Measurements from ENCODE around the gene RORB. TPM values are rescaled to one million over a fixed set of nuclear protein-coding genes. Genes with fewer than 3 reads are reported as not detected.

RORB gene
- total RNA-seq, 2 donors from 2014 or later = 0.55 to 2.4 TPM

- TF ChIP-seq, protein P1, sequence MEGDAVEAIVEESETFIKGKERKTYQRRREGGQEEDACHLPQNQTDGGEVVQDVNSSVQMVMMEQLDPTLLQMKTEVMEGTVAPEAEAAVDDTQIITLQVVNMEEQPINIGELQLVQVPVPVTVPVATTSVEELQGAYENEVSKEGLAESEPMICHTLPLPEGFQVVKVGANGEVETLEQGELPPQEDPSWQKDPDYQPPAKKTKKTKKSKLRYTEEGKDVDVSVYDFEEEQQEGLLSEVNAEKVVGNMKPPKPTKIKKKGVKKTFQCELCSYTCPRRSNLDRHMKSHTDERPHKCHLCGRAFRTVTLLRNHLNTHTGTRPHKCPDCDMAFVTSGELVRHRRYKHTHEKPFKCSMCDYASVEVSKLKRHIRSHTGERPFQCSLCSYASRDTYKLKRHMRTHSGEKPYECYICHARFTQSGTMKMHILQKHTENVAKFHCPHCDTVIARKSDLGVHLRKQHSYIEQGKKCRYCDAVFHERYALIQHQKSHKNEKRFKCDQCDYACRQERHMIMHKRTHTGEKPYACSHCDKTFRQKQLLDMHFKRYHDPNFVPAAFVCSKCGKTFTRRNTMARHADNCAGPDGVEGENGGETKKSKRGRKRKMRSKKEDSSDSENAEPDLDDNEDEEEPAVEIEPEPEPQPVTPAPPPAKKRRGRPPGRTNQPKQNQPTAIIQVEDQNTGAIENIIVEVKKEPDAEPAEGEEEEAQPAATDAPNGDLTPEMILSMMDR (IDR thresholded peaks at IDR 0.05) = no peak
Observed at GRCh38 chr9:74501570-74501969, 4.4 kb downstream of the RORB start.

DNA sequence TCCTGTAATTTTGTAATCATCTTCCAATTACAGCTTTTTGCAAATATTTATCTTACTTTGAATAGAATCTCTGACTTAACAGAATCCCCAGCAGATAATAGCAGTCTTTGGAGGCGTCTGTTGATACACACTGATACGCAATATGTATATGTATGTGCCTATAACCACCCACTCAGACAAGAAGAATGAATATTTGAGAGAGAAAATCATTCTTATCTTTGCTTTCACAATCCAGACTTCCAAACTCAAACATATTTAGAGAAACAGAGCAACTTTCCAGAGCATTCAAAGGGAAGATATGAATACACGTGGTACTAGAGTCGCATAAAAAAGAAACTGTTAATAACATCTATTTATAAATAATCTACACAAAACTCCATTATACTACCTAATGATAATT lies 6.1 kb downstream of the RORB start:
- no peak overlapping the region for H3K27ac ChIP-seq
- DNase-seq (ENCODE audit: low spot score) = no peak
- H3K36me3 ChIP-seq = no peaks in the 10 kb centered on the region
- H3K9me3 ChIP-seq = no peaks in the 10 kb centered on the region
- TF ChIP-seq, protein P1 (IDR thresholded peaks at IDR 0.05) = no peak
- peaks cover 0 to 23% of the 10 kb centered on the region in 2 donors for H3K4me1 ChIP-seq
- peaks cover 0 to 4% of the 10 kb centered on the region in 2 donors for H3K27me3 ChIP-seq
- no peak overlapping the region for H3K4me3 ChIP-seq

More at GRCh38 chr9:74501570-74501969, 4.4 kb downstream of the RORB start:
- Histone ChIP-seq H3K4me3 (no peak overlapping the region), H3K9me3 (no peaks in the 10 kb centered on the region), H3K27me3 (peaks cover 0 to 4% of the 10 kb centered on the region in 2 donors), H3K27ac (no peak overlapping the region), H3K4me1 (peaks cover 0 to 27% of the 10 kb centered on the region in 2 donors), H3K36me3 (no peaks in the 10 kb centered on the region)
- no peak for DNase-seq (ENCODE audit: low spot score)

- Histone ChIP-seq H3K27me3 (peaks cover 0 to 4% of the 10 kb centered on the region in 2 donors), H3K4me3 (no peak overlapping the region), H3K27ac (no peak overlapping the region), H3K9me3 (no peaks in the 10 kb centered on the region), H3K4me1 (peaks cover 0 to 18% of the 10 kb centered on the region in 2 donors), H3K36me3 (no peaks in the 10 kb centered on the region)
- DNase-seq (ENCODE audit: low spot score) = no peak
- TF ChIP-seq, protein P1 (IDR thresholded peaks at IDR 0.05) = no peak
Observed at GRCh38 chr9:74503666-74504065, 6.5 kb downstream of the RORB start.

DNA sequence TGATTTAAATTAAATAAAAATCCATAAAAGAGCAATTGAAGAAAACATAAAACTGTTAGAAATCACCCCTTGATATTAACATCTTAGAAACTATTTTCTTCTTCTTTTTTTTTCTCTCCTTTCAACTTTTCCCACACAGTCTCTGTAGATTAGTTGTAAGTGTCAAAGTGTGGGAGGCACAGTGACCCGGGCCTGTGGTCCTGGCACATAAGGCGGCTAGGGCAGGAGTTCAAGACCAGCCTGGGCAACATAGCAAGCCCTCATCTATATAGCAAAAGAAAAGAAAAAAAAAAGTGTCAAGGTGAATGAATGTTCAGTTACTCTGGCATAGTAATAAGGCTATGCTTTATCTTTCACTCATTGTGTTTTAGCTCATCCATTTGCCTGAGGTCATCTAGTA lies 14.2 kb downstream of the RORB start:
- Histone ChIP-seq H3K4me3 (no peak overlapping the region), H3K4me1 (no peaks in the 10 kb centered on the region), H3K27ac (no peak overlapping the region), H3K36me3 (no peaks in the 10 kb centered on the region), H3K27me3 (no peaks in the 10 kb centered on the region), H3K9me3 (no peaks in the 10 kb centered on the region)
- TF ChIP-seq, protein P1 (IDR thresholded peaks at IDR 0.05) = no peak
- DNase-seq (ENCODE audit: low spot score) = no peak

- Histone ChIP-seq H3K9me3 (no peaks in the 10 kb centered on the region), H3K27me3 (no peaks in the 10 kb centered on the region), H3K4me3 (no peak overlapping the region), H3K27ac (no peak overlapping the region), H3K4me1 (no peaks in the 10 kb centered on the region), H3K36me3 (no peaks in the 10 kb centered on the region)
- TF ChIP-seq, protein P1 (IDR thresholded peaks at IDR 0.05) = no peak
- no peak for DNase-seq (ENCODE audit: low spot score)
Observed at GRCh38 chr9:74512416-74512815, 15.3 kb downstream of the RORB start.

GRCh38 chr9:74513221-74513620 lies 16.1 kb downstream of the RORB start:
- DNase-seq (ENCODE audit: low spot score) = no peak
- Histone ChIP-seq H3K4me3 (no peak overlapping the region), H3K9me3 (no peaks in the 10 kb centered on the region), H3K36me3 (no peaks in the 10 kb centered on the region), H3K27ac (no peak overlapping the region), H3K4me1 (no peaks in the 10 kb centered on the region), H3K27me3 (no peaks in the 10 kb centered on the region)
- TF ChIP-seq, protein P1 (IDR thresholded peaks at IDR 0.05) = no peak

Measured in right atrium auricular region (tissue), 2 donors.